GM12874 (cell line): ENCODE measurements around the gene NEK8.

ENCODE experiments used
- CTCF ChIP-seq: IDR thresholded peaks from 2 replicates; pipeline ENCODE4 v1.5.1; 2011; ENCODE audit warnings: low read depth, mild to moderate bottlenecking, control low read depth, low read length, moderate library complexity; ENCODE audit not compliant: insufficient read depth

The NEK8 gene

DNA sequence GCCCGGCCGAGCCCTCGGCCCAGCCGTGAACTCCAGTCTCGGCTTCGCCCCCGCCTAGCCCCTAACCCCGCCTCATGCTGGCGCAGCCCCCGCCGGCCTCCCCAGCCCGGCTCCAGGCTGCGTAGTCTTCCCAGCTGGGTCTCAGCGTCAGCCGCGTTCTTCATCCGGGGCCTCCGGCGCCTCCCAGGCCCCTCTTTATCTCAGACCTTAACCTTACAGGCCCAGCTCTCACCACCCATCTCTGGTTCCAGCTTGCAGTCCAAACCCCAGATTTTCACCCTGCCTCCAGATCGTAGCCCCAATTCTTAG, 16.9 kb upstream of the NEK8 start, which contains the start of gene PROCA1:
Gene PROCA1, minus strand, starts transcription at position 166 of the 309 bp plus-strand sequence. CDS start 228 bp downstream, outside the sequence.
- no peak for TF ChIP-seq CTCF

- TF ChIP-seq CTCF: peak; percentile 20; the same call in 1 of the 2 replicates
Observed at GRCh38 chr17:28712032-28712704, 16.4 kb upstream of the NEK8 start.

- no peak for TF ChIP-seq CTCF
Observed at GRCh38 chr17:28712705-28713415, 15.7 kb upstream of the NEK8 start.

DNA sequence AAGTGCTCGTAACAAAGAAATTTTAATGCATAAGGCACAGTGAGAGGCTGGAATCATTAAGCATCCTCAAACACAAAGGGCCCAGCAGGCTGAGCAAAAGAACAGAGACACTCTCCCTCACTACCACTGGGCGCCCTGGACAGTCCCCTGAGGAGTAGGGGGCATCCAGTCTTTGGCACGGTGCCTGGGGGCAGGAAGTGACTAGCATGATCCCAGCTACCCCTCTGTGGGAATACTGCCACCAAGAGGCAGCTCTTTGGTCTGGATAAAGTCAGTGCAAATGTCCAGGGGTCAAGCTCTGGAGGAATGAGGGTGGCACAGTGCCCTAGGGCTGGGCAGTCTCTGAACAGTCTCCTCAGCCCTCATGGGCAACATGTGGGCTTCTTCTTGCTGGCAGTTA, 14.3 kb upstream of the NEK8 start:
- TF ChIP-seq CTCF: no peak

GRCh38 chr17:28715217-28715616, 13.4 kb upstream of the NEK8 start:
- TF ChIP-seq CTCF: no peak

DNA sequence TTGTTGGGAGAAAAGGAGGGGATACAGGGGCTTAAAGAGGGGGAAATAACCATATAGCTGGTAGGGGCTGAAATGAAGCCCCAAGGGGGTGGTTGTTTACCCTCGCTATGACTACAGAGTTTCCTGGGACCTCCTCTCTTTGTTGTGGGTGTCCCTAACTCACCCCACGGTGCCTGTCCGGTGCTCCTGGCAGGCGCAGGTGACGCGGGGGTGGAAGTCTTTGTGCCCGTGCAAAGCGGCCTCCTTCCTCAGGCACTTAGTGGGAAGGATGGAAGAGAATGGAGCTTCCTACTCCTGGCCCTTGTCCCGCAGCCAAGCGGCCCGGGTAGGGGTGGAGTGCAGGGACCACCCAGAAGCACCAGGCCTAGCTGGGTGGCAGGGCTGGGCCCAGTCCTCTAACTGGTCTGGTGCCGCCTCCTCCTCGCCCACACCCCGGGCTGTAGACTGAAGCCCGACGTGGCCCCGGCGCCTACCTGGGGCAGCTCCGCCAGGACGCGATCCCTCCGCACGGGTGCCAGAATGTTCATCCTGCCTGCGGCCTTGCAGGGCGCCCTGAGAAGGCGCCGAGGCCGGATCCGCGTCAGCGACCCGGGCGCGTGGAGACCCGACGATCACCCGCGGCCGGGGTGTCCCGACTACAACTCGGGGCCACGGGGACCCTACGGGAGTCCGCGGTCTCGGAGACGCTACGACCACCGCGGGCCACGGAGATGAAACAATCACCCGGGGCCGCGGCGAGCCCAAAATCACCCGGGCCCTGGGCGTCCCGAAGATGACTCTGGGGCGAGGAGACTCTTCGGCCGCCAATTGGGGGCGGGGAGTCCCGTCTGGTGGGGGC, 11.6 kb upstream of the NEK8 start:
- TF ChIP-seq CTCF: no peak

GRCh38 chr17:28717578-28718332, 10.8 kb upstream of the NEK8 start, which contains the start of gene RAB34:
RAB34 (minus strand) TSS chr17:28717868; CDS start chr17:28717266, 602 bp downstream.
- TF ChIP-seq CTCF: peak; percentile 43
